AG04450 (cell line): ENCODE measurements around the gene COL26A1. TPM values are rescaled to one million over a fixed set of nuclear protein-coding genes. Genes with fewer than 3 reads are reported as not detected.

Source experiments
- CTCF ChIA-PET: fragments of 300-600, 350-600 bp; formaldehyde crosslinking; extraction: SDS; loops from one replicate; lab custom pipeline; 2022; ENCODE audit warnings: antibody characterized with exemption, inconsistent platforms; lab: Charles Lee
- POLR2A ChIA-PET: fragments of 350-600 bp; formaldehyde crosslinking; extraction: SDS; loops from one replicate; lab custom pipeline; 2021; ENCODE audit warnings: antibody characterized with exemption, inconsistent platforms; lab: Yijun Ruan, JAX
- DNase-seq: peaks from one replicate; pipeline ENCODE4 v3.0.0-alpha.2; 2011; ENCODE audit warnings: low read depth, low spot score
- H3K27ac ChIP-seq: one replicate; pipeline ENCODE4 v1.5.1; 2012; ENCODE audit warnings: low read depth, low read length, control low read depth
- H3K27me3 ChIP-seq: one replicate; pipeline ENCODE4 v1.6.0; 2012; ENCODE audit warnings: low read length; ENCODE audit not compliant: control insufficient read depth, insufficient read depth
- H3K4me3 ChIP-seq: 2 replicates; pipeline ENCODE4 v1.5.1; 2011; ENCODE audit warnings: mild to moderate bottlenecking, low read depth, low read length, control low read depth
- H3K9me3 ChIP-seq: 2 replicates; pipeline ENCODE4 v1.5.1; 2012; ENCODE audit warnings: low read length; ENCODE audit not compliant: control insufficient read depth, insufficient read depth
- polyA plus RNA-seq: library from polyadenylated mRNA; depleted of rRNA; stranded (reverse); fragments of >200 nt; gene quantifications from 2 replicates; pipeline ENCODE4 v1.2.3, GENCODE V29; 2011
- TF ChIP-seq, protein P1 (sequence below): IDR thresholded peaks from 2 replicates; pipeline ENCODE4 v1.5.1; 2011; ENCODE audit warnings: low read depth, low read length, control low read depth, inconsistent platforms

Gene COL26A1
- polyA plus RNA-seq, 1 experiment, result 0.06 TPM

DNA sequence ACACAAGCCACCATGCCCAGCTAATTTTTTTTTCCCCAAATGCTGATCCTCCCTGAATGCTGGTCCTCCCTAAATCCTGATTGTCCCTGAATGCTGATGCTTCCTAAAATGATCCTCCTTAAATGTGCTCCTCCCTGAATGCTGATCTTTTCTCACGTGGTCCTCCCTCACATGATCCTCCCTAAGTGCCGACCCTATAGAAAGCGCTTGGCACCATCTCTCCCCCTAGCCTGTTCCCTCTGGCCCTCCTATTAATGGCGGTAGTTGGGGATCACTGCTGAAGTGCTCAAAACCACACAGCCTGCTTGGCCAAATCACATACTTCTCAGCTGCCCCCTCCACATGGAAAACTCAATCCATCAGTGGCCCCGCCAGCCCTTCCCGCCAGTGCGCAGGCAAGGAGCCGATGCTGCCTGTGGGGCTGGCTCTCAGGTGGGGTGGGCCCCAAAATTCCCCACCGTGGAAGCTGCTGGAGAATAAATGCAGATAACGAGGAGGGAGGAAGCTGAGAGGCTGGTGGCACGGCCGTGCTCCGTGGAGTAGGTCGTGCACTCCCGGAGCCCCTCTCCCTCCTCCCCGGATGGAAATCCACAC is 42.9 kb downstream of the COL26A1 start:
- Histone ChIP-seq H3K27me3 (peaks cover 18% of the 10 kb centered on the region), H3K27ac (no peak overlapping the region), H3K4me3 (no peak overlapping the region), H3K9me3 (peaks cover 7% of the 10 kb centered on the region)
- ChIA-PET POLR2A (no interaction called here), CTCF (no interaction called here)
- DNase-seq, result no peak
- TF ChIP-seq, protein P1, sequence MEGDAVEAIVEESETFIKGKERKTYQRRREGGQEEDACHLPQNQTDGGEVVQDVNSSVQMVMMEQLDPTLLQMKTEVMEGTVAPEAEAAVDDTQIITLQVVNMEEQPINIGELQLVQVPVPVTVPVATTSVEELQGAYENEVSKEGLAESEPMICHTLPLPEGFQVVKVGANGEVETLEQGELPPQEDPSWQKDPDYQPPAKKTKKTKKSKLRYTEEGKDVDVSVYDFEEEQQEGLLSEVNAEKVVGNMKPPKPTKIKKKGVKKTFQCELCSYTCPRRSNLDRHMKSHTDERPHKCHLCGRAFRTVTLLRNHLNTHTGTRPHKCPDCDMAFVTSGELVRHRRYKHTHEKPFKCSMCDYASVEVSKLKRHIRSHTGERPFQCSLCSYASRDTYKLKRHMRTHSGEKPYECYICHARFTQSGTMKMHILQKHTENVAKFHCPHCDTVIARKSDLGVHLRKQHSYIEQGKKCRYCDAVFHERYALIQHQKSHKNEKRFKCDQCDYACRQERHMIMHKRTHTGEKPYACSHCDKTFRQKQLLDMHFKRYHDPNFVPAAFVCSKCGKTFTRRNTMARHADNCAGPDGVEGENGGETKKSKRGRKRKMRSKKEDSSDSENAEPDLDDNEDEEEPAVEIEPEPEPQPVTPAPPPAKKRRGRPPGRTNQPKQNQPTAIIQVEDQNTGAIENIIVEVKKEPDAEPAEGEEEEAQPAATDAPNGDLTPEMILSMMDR, result no peak

DNA sequence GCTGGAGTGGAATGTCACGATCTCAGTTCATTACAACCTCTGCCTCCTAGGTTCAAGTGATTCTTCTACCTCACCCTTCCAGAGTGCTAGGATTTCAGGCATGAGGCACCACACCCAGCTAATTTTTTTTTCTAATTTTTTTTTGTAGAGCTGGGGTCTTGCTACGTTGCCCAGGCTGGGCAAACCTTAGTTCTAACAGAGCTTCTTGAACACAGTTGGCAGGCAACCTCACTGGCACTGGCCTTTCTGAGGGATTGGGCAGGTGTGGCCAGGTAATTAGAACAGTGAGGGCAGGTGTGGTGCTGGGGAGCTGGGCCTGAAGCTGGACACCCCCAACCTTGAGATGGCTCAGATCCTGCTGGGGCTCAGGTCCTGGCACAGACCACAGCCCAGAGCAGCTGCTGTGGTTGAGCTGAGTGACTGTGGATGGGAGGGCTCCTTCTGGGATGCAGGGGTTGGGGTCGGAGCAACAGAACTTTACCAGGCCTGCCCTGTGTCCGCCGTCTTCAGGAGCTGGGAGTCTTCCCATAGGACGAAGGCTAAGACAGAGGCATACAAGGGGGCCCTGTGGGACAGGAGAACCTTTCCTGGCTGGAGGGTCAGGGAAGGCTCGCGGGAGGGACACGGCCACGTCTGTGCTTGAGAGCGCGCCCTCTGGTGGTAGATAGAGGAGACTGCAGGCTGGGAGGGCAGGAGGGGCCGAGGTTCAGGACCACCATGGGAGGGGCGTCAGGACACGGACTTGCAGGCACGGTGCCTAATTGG is 48.2 kb downstream of the COL26A1 start:
- TF ChIP-seq, protein P1, result peak; percentile 71
- Histone ChIP-seq H3K9me3 (peaks cover 12% of the 10 kb centered on the region), H3K4me3 (no peak overlapping the region), H3K27ac (no peak overlapping the region), H3K27me3 (peaks cover 11% of the 10 kb centered on the region)
- DNase-seq, result no peak
- POLR2A ChIA-PET, result no interaction called here
- CTCF ChIA-PET, result interaction anchor here (0.7 to 2.2 kb wide), 7 partner anchors 9 to 96 kb away, joined by 3 to 14 read pairs (median 4); partner anchors contain the start of gene COL26A1

DNA sequence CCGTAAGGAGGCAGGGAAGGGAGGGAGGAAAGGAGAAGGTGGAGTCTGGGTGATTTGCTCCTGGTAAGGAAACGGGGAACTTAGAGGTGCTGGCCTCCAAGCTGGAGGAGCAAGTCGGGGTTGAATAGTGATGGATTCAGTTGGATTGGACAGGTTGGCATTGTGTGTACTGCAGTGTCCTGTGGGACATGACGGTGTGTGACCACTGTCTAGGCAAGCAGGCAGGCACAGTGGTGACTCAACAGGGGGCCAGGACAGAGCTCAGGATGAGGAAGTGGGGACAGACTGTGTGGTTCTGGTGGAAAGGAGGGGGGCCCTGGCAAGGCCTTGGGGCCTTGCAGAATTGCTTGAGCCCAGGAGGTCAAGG is 48.8 kb downstream of the COL26A1 start:
- CTCF ChIA-PET, result interaction anchor here (0.7 to 2.2 kb wide), 8 partner anchors 21 to 96 kb away, joined by 3 to 14 read pairs (median 4); partner anchors contain the start of gene COL26A1
- POLR2A ChIA-PET, result no interaction called here
- peaks cover 9% of the 10 kb centered on the region for H3K27me3 ChIP-seq

DNA sequence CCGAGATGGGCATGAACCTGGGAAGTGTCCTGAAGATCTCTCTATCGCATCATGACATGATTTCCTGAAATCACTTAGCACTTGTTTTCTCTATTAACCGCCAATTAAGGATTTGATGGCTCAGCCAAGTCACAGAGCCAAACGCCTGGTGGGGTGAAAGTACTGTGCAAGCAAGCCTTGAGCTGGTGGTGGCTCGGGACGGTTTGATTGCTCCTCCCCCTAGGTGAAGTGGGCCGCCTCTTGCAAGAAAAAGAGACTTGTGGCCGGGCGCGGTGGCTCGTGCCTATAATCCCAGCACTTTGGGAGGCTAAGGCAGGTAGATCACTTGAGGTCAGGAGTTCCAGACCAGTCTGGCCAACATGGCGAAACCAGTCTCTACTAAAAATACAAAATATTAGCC is 50.3 kb downstream of the COL26A1 start:
- TF ChIP-seq, protein P1, result no peak
- DNase-seq, result no peak
- H3K4me3 ChIP-seq, result no peak overlapping the region
- peaks cover 3% of the 10 kb centered on the region for H3K27me3 ChIP-seq
- ChIA-PET CTCF (interaction anchor here (0.6 kb wide), 1 partner anchor 127 kb away, joined by 3 read pairs; no protein-coding TSS in a partner anchor), POLR2A (no interaction called here)
- H3K27ac ChIP-seq, result no peak overlapping the region
- H3K9me3 ChIP-seq, result peaks cover 12% of the 10 kb centered on the region

More for the DNA sequence above, 48.8 kb downstream of the COL26A1 start:
- H3K27ac ChIP-seq, result no peak overlapping the region
- TF ChIP-seq, protein P1, result no peak
- DNase-seq, result no peak
- H3K9me3 ChIP-seq, result peaks cover 12% of the 10 kb centered on the region
- H3K4me3 ChIP-seq, result no peak overlapping the region

DNA sequence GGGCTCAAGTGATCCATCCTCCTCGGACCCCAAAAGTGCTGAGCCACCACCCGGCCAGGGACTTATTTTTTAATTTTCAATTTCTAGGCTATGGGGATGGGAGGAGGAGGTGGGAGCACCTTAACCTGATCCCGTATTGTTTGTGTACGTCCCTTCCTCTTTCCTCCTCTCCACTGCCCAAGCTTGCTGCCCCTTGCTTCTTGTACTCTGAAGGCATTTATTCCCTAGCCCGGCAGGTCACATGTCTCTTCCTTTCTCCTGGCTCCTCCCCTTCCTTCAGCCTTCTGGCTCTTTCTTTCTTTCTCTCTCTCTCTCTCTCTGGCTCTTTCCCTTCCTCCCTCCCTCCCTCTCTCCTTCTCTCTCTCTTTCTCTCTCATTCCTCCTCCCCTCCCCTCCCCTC is 56.0 kb downstream of the COL26A1 start:
- Histone ChIP-seq H3K27me3 (peaks cover 2% of the 10 kb centered on the region), H3K4me3 (no peak overlapping the region), H3K9me3 (no peaks in the 10 kb centered on the region), H3K27ac (no peak overlapping the region)
- TF ChIP-seq, protein P1, result no peak
- DNase-seq, result no peak
- POLR2A ChIA-PET, result no interaction called here
- CTCF ChIA-PET, result no interaction called here
